OCI-LY3 (cell line): ENCODE measurements around the gene MAP2K3.

Experiments
- EZH2phosphoT487 ChIP-seq: fragments of 200-600 bp; shearing (Covaris generic); IDR thresholded peaks from 2 replicates; pipeline ENCODE4 v1.6.1; 2018; ENCODE audit warnings: antibody characterized with exemption, mixed run types, low read depth
- TF ChIP-seq, protein P1 (sequence below): fragments of 200-600, 300-600 bp; sonication (generic); IDR thresholded peaks from 2 replicates; pipeline ENCODE4 v1.5.1; 2014; ENCODE audit warnings: antibody characterized with exemption, low read length, low read depth

- TF ChIP-seq, protein P1, sequence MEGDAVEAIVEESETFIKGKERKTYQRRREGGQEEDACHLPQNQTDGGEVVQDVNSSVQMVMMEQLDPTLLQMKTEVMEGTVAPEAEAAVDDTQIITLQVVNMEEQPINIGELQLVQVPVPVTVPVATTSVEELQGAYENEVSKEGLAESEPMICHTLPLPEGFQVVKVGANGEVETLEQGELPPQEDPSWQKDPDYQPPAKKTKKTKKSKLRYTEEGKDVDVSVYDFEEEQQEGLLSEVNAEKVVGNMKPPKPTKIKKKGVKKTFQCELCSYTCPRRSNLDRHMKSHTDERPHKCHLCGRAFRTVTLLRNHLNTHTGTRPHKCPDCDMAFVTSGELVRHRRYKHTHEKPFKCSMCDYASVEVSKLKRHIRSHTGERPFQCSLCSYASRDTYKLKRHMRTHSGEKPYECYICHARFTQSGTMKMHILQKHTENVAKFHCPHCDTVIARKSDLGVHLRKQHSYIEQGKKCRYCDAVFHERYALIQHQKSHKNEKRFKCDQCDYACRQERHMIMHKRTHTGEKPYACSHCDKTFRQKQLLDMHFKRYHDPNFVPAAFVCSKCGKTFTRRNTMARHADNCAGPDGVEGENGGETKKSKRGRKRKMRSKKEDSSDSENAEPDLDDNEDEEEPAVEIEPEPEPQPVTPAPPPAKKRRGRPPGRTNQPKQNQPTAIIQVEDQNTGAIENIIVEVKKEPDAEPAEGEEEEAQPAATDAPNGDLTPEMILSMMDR, result no peak
- no peak for TF ChIP-seq EZH2phosphoT487
Observed at GRCh38 chr17:21286066-21286770, 1.7 kb downstream of the MAP2K3 start.
